HepG2 (cell line): ENCODE data around the gene PLSCR4. TPM values are rescaled to one million over a fixed set of nuclear protein-coding genes. Genes with fewer than 3 reads are reported as not detected.

Experiments used
- ATAC-seq: fragments of 200-7000 bp; cut with Tn5 transposase; 3 replicates; pipeline ENCODE4 v1.9.1; 2020; ENCODE audit warnings: mild to moderate bottlenecking, moderate library complexity
- BruUV-seq: library from RNA; stranded (reverse); fragments of 400-500 nt; replicated peaks from 2 replicates; lab custom pipeline; 2021; lab: Mats Ljungman, UMichigan
- CTCF ChIA-PET: fragments of 300-600 bp; formaldehyde crosslinking; extraction: SDS; loops from one replicate; lab custom pipeline; 2021; ENCODE audit warnings: low total read pairs, inconsistent platforms, low intra/inter-chr PET ratio; lab: Yijun Ruan, JAX
- POLR2A ChIA-PET: fragments of 350-600 bp; sonication (Branson Sonifier 250); formaldehyde crosslinking; loops from one replicate; lab custom pipeline; 2020; ENCODE audit warnings: antibody characterized with exemption, inconsistent platforms; lab: Yijun Ruan, JAX
- DNase-seq: peaks from one replicate; pipeline ENCODE4 v3.0.0-alpha.2; 2015; ENCODE audit warnings: low spot score
- FAIRE-seq: peaks from 3 replicates; lab custom pipeline; 2011; peaks lifted over from hg19 to GRCh38; lab: Jason Lieb, UNC
- H2AFZ ChIP-seq: one replicate; pipeline ENCODE4 v1.6.1; 2011; ENCODE audit warnings: low read length, inconsistent platforms
- H3K27ac ChIP-seq: fragments of 300-600 bp; 3 replicates; pipeline ENCODE4 v1.8.0; 2011; ENCODE audit warnings: mixed run types, mild to moderate bottlenecking, mixed read lengths, low read length, inconsistent platforms; ENCODE audit not compliant: insufficient read depth; ENCODE audit errors: extremely low read length
- H3K27me3 ChIP-seq, 2 experiments: fragments of 200-600 bp in 1 of 2; 2 replicates in 1 of 2; 3 replicates in 1 of 2; pipeline versions ENCODE4 v1.6.0 to v1.8.0; 2011; ENCODE audit warnings: low read length in 2 of 2, mild to moderate bottlenecking in 2 of 2, moderate library complexity in 2 of 2, inconsistent platforms in 1 of 2; ENCODE audit not compliant: insufficient read depth in 2 of 2, control insufficient read depth in 1 of 2
- H3K36me3 ChIP-seq, 2 experiments: fragments of 200-600 bp in 1 of 2; replicated peaks in 1 of 2; 2 replicates in 1 of 2; 3 replicates in 1 of 2; pipeline versions ENCODE4 v1.5.1 to v1.8.0; 2011; ENCODE audit warnings: low read length in 2 of 2, inconsistent platforms in 1 of 2; ENCODE audit not compliant: insufficient read depth in 2 of 2, control insufficient read depth in 1 of 2
- H3K4me1 ChIP-seq: 2 replicates; pipeline ENCODE4 v1.5.1; 2012; ENCODE audit warnings: low read length, inconsistent platforms; ENCODE audit not compliant: insufficient read depth
- H3K4me2 ChIP-seq: 2 replicates; pipeline ENCODE4 v1.6.0; 2011; ENCODE audit warnings: low read depth, low read length, inconsistent platforms
- H3K4me3 ChIP-seq, 3 experiments: fragments of 200-600 bp in 1 of 3; sonication (generic), shearing (Covaris generic) in 1 of 3; replicated peaks in 1 of 3; 2 replicates each; pipeline ENCODE4 v1.5.1; 2011 to 2016; ENCODE audit warnings: low read length in 3 of 3, inconsistent platforms in 2 of 3, low read depth in 2 of 3, mild to moderate bottlenecking in 2 of 3, control low read depth in 1 of 3, mixed read lengths in 1 of 3; ENCODE audit not compliant: insufficient read depth in 1 of 3
- H3K79me2 ChIP-seq: one replicate; pipeline ENCODE4 v1.6.1; 2011; ENCODE audit warnings: low read length, inconsistent platforms; ENCODE audit not compliant: insufficient read depth
- H3K9ac ChIP-seq: 2 replicates; pipeline ENCODE4 v1.6.0; 2011; ENCODE audit warnings: mild to moderate bottlenecking, low read depth, low read length, inconsistent platforms; ENCODE audit not compliant: insufficient read depth
- H3K9me3 ChIP-seq: 2 replicates; pipeline ENCODE4 v1.5.1; 2012; ENCODE audit warnings: mild to moderate bottlenecking, low read length
- H4K20me1 ChIP-seq: 2 replicates; pipeline ENCODE4 v1.6.0; 2011; ENCODE audit warnings: inconsistent platforms, mild to moderate bottlenecking, low read length, moderate library complexity; ENCODE audit not compliant: insufficient read depth
- ATF1 ChIP-seq: IDR thresholded peaks from 2 replicates; pipeline ENCODE4 v1.6.1; 2016; ENCODE audit warnings: mild to moderate bottlenecking, control low read depth
- ATRX ChIP-seq: sonication (generic); formaldehyde crosslinking; IDR thresholded peaks from 2 replicates; pipeline ENCODE4 v1.4.0; 2020; ENCODE audit warnings: missing genetic modification reagents, borderline replicate concordance
- CREM ChIP-seq, 2 experiments: sonication (generic) in 1 of 2; formaldehyde crosslinking in 1 of 2; IDR thresholded peaks; 2 replicates each; pipeline versions ENCODE4 v1.4.0 to v1.6.1; 2016 to 2020; ENCODE audit warnings: antibody characterized with exemption in 1 of 2, mild to moderate bottlenecking in 1 of 2, missing genetic modification reagents in 1 of 2
- EP300 ChIP-seq, 3 experiments: sonication (generic) in 1 of 3; formaldehyde crosslinking in 1 of 3; IDR thresholded peaks; 2 replicates each; pipeline versions ENCODE4 v1.5.1 to v1.6.1; 2011 to 2020; ENCODE audit warnings: low read depth in 2 of 3, low read length in 2 of 3, borderline replicate concordance in 1 of 3, improper control_type of control experiment in 1 of 3, mild to moderate bottlenecking in 1 of 3, missing genetic modification reagents in 1 of 3, moderate library complexity in 1 of 3
- MAF1 ChIP-seq: sonication (generic); formaldehyde crosslinking; IDR thresholded peaks from 2 replicates; pipeline ENCODE4 v1.5.0; 2020; ENCODE audit warnings: missing genetic modification reagents, borderline replicate concordance
- NFIB ChIP-seq: sonication (generic); formaldehyde crosslinking; IDR thresholded peaks from 2 replicates; pipeline ENCODE4 v1.9.0; 2021; ENCODE audit warnings: missing genetic modification reagents, mild to moderate bottlenecking, borderline replicate concordance
- SMARCC2 ChIP-seq: fragments of 450-650 bp; IDR thresholded peaks from 2 replicates; pipeline ENCODE4 v1.6.1; 2017; ENCODE audit warnings: antibody characterized with exemption, mild to moderate bottlenecking
- ZNF460 ChIP-seq: sonication (generic); formaldehyde crosslinking; IDR thresholded peaks from 2 replicates; pipeline ENCODE4 v1.5.1; 2020; ENCODE audit warnings: missing genetic modification reagents, mild to moderate bottlenecking, borderline replicate concordance
- ZNF629 ChIP-seq: sonication (generic); formaldehyde crosslinking; conservative IDR thresholded peaks from 2 replicates; pipeline ENCODE4 v1.5.0; 2020; ENCODE audit warnings: missing genetic modification reagents
- ZNF761 ChIP-seq: sonication (generic); formaldehyde crosslinking; conservative IDR thresholded peaks from 2 replicates; pipeline ENCODE4 v1.4.0; 2020; ENCODE audit warnings: mild to moderate bottlenecking, missing genetic modification reagents
- in situ Hi-C: cut with HindIII; loops from 2 replicates; pipeline ENCODE4 v1.10.0; 2017; ENCODE audit warnings: low pct_unique_long_range_greater_than_20kb; ENCODE audit not compliant: extremely low pct_ligation_motif_present
- intact Hi-C: fragments of 100-400 bp; cut with micrococcal nuclease; formaldehyde crosslinking; loops from one replicate; pipeline ENCODE4 v1.10.0; 2022; ENCODE audit not compliant: unreplicated experiment
- polyA plus RNA-seq, 8 experiments: library from polyadenylated mRNA; depleted of rRNA in 3 of 8; stranded (reverse) in 7 of 8; unstranded in 1 of 8; fragments of >200 nt; fragmentation: Illumina TruSeq in 4 of 8; extraction: Trizol in 4 of 8; gene quantifications; 2 replicates each; pipeline versions ENCODE4 v1.2.1 to v1.2.3, GENCODE V29; 2011 to 2016; ENCODE audit warnings: low read depth in 4 of 8, missing spikeins in 1 of 8, mixed read lengths in 1 of 8; ENCODE audit not compliant: insufficient read depth in 1 of 8
- total RNA-seq, 5 experiments: library from RNA; depleted of rRNA; stranded (reverse); fragments of >200 nt; fragmentation: Illumina TruSeq; extraction: Trizol; gene quantifications; 2 replicates each; pipeline ENCODE4 v1.2.3, GENCODE V29; 2016; ENCODE audit warnings: low read depth in 1 of 5
- TF ChIP-seq, protein P1 (sequence below): sonication (generic); formaldehyde crosslinking; IDR thresholded peaks from 2 replicates; pipeline ENCODE4 v1.8.1; 2023; ENCODE audit warnings: mild to moderate bottlenecking, inconsistent platforms, moderate library complexity, missing genetic modification reagents, borderline replicate concordance
- TF ChIP-seq, protein P2 (sequence below): sonication (generic); formaldehyde crosslinking; IDR thresholded peaks from 2 replicates; pipeline ENCODE4 v1.9.0; 2021; ENCODE audit warnings: missing genetic modification reagents, mild to moderate bottlenecking, borderline replicate concordance

Gene PLSCR4
- total and polyA plus RNA-seq, 2 of the 13 experiments (the other 11 are each of a cell fraction or from before 2014, with no cell fraction given) = 1.5 to 59.0 TPM

DNA sequence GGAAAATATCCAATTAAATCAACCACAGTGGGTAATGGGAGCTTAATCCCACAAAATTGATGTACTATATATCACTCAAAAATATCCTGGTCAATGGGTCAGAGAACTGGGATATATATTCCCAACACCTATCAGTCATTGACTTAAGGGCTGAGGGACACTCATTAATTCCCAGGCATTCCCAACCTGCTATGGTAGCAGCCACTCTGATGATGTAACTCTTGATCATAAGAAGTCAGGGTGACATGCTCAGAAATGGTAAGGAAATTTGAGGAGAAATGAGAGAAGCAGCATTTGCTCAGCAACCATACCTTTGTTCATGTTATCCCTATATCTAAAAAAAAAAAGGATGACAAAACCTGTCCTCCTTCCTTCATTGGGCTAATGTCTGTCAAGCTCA, 86.8 kb downstream of the PLSCR4 start:
- intact Hi-C loops (loop anchor here (5.0 kb wide), 1 partner anchor 37 kb away; no protein-coding TSS in a partner anchor), in situ Hi-C loops (loop anchor here (10.0 kb wide), 1 partner anchor 99 kb away; no protein-coding TSS in a partner anchor)
- no peak overlapping the region for H3K27ac ChIP-seq
- H3K4me2 ChIP-seq = no peak overlapping the region
- H2AFZ ChIP-seq = no peak overlapping the region
- peaks cover 24% of the 10 kb centered on the region for H3K79me2 ChIP-seq
- ATAC-seq = no peak
- H3K4me3 ChIP-seq = no peak overlapping the region
- H3K9me3 ChIP-seq = no peaks in the 10 kb centered on the region
- TF ChIP-seq ZNF629 (CRISPR knock-in tag) = no peak
- TF ChIP-seq ATRX (CRISPR knock-in tag) = no peak
- TF ChIP-seq, protein P1, sequence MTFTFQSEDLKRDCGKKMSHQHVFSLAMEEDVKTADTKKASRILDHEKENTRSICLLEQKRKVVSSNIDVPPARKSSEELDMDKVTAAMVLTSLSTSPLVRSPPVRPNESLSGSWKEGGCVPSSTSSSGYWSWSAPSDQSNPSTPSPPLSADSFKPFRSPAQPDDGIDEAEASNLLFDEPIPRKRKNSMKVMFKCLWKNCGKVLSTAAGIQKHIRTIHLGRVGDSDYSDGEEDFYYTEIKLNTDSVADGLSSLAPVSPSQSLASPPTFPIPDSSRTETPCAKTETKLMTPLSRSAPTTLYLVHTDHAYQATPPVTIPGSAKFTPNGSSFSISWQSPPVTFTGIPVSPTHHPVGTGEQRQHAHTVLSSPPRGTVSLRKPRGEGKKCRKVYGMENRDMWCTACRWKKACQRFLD = no peak
- TF ChIP-seq, protein P2, sequence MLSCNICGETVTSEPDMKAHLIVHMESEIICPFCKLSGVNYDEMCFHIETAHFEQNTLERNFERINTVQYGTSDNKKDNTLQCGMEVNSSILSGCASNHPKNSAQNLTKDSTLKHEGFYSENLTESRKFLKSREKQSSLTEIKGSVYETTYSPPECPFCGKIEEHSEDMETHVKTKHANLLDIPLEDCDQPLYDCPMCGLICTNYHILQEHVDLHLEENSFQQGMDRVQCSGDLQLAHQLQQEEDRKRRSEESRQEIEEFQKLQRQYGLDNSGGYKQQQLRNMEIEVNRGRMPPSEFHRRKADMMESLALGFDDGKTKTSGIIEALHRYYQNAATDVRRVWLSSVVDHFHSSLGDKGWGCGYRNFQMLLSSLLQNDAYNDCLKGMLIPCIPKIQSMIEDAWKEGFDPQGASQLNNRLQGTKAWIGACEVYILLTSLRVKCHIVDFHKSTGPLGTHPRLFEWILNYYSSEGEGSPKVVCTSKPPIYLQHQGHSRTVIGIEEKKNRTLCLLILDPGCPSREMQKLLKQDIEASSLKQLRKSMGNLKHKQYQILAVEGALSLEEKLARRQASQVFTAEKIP (CRISPR knock-in tag) = no peak
- no peak for TF ChIP-seq SMARCC2
- TF ChIP-seq ATF1 (CRISPR knock-in tag) = no peak
- no peak for TF ChIP-seq MAF1 (CRISPR knock-in tag)
- no peak for TF ChIP-seq ZNF460 (CRISPR knock-in tag)
- TF ChIP-seq NFIB (CRISPR knock-in tag) = no peak
- no peak for TF ChIP-seq ZNF761 (CRISPR knock-in tag)
- TF ChIP-seq EP300 (IDR thresholded peaks at IDR 0.05; ENCODE audit: low read depth in 2 of 2, low read length in 2 of 2) = no peak
- TF ChIP-seq EP300 (CRISPR knock-in tag; IDR thresholded peaks at IDR 0.05; ENCODE audit: borderline replicate concordance) = no peak
- no peak for TF ChIP-seq CREM (IDR thresholded peaks at IDR 0.05)
- TF ChIP-seq CREM (CRISPR knock-in tag; IDR thresholded peaks at IDR 0.05) = no peak
- TF ChIP-seq, all 625 proteins: peak for 0
- no peaks in the 10 kb centered on the region; a peak in 1 of 5 replicates for H3K27me3 ChIP-seq
- CTCF ChIA-PET = no interaction called here
- FAIRE-seq (no peak), DNase-seq (no peak)
- H3K36me3 ChIP-seq = no peaks in the 10 kb centered on the region; a peak in 1 of 5 replicates
- no peak overlapping the region for H3K9ac ChIP-seq
- POLR2A ChIA-PET = no interaction called here
- H3K4me1 ChIP-seq = peaks cover 54% of the 10 kb centered on the region
- peaks cover 16% of the 10 kb centered on the region for H4K20me1 ChIP-seq
- no TSS peak for BruUV-seq
